IPS-18a (cell line): ENCODE results near the gene MYH1.

Experiments used
- H3K27ac ChIP-seq: one replicate; pipeline ENCODE4 v1.5.1; 2013; ENCODE audit warnings: low read length
- H3K27me3 ChIP-seq: one replicate; pipeline ENCODE4 v1.6.1; 2013; ENCODE audit warnings: mild to moderate bottlenecking, low read length; ENCODE audit not compliant: control insufficient read depth, insufficient read depth
- H3K36me3 ChIP-seq: one replicate; pipeline ENCODE4 v1.6.1; 2013; ENCODE audit warnings: low read depth, low read length; ENCODE audit not compliant: control insufficient read depth
- H3K4me1 ChIP-seq: one replicate; pipeline ENCODE4 v1.6.1; 2013; ENCODE audit warnings: low read depth, low read length; ENCODE audit not compliant: control insufficient read depth
- H3K4me3 ChIP-seq: one replicate; pipeline ENCODE4 v1.5.1; 2013; ENCODE audit warnings: low read length
- H3K9ac ChIP-seq: one replicate; pipeline ENCODE4 v1.6.1; 2013; ENCODE audit warnings: mild to moderate bottlenecking, low read length, moderate library complexity
- H3K9me3 ChIP-seq: one replicate; pipeline ENCODE4 v1.6.1; 2013; ENCODE audit warnings: low read depth, low read length; ENCODE audit not compliant: control insufficient read depth

The MYH1 gene

GRCh38 chr17:10527419-10527818 lies 9.1 kb upstream of the MYH1 start:
- no peak overlapping the region for H3K27ac ChIP-seq
- H3K36me3 ChIP-seq = no peaks in the 10 kb centered on the region
- H3K27me3 ChIP-seq = no peaks in the 10 kb centered on the region
- H3K9me3 ChIP-seq = no peaks in the 10 kb centered on the region
- no peaks in the 10 kb centered on the region for H3K4me1 ChIP-seq
- H3K9ac ChIP-seq = no peak overlapping the region
- H3K4me3 ChIP-seq = no peak overlapping the region

- no peaks in the 10 kb centered on the region for H3K36me3 ChIP-seq
- no peak overlapping the region for H3K27ac ChIP-seq
- H3K4me1 ChIP-seq = no peaks in the 10 kb centered on the region
- no peak overlapping the region for H3K4me3 ChIP-seq
- no peaks in the 10 kb centered on the region for H3K9me3 ChIP-seq
- no peak overlapping the region for H3K9ac ChIP-seq
- no peaks in the 10 kb centered on the region for H3K27me3 ChIP-seq
These were observed 8.2 kb upstream of the MYH1 start for GRCh38 chr17:10526517-10526916.

- H3K27ac ChIP-seq = no peak overlapping the region
- no peaks in the 10 kb centered on the region for H3K36me3 ChIP-seq
- H3K4me1 ChIP-seq = no peaks in the 10 kb centered on the region
- no peak overlapping the region for H3K4me3 ChIP-seq
- no peaks in the 10 kb centered on the region for H3K27me3 ChIP-seq
- no peaks in the 10 kb centered on the region for H3K9me3 ChIP-seq
- no peak overlapping the region for H3K9ac ChIP-seq
These were observed 4.7 kb upstream of the MYH1 start for GRCh38 chr17:10523064-10523463.

- H3K27me3 ChIP-seq = no peaks in the 10 kb centered on the region
- H3K4me1 ChIP-seq = no peaks in the 10 kb centered on the region
- H3K9ac ChIP-seq = no peak overlapping the region
- H3K36me3 ChIP-seq = no peaks in the 10 kb centered on the region
- H3K27ac ChIP-seq = no peak overlapping the region
- no peak overlapping the region for H3K4me3 ChIP-seq
- H3K9me3 ChIP-seq = no peaks in the 10 kb centered on the region
These were observed 3.6 kb upstream of the MYH1 start for GRCh38 chr17:10521949-10522348.

- Histone ChIP-seq H3K4me1 (no peaks in the 10 kb centered on the region), H3K9me3 (no peaks in the 10 kb centered on the region), H3K9ac (no peak overlapping the region), H3K27me3 (no peaks in the 10 kb centered on the region), H3K27ac (no peak overlapping the region), H3K4me3 (no peak overlapping the region), H3K36me3 (no peaks in the 10 kb centered on the region)
These were observed 1.7 kb downstream of the MYH1 start for GRCh38 chr17:10516638-10517037.

DNA sequence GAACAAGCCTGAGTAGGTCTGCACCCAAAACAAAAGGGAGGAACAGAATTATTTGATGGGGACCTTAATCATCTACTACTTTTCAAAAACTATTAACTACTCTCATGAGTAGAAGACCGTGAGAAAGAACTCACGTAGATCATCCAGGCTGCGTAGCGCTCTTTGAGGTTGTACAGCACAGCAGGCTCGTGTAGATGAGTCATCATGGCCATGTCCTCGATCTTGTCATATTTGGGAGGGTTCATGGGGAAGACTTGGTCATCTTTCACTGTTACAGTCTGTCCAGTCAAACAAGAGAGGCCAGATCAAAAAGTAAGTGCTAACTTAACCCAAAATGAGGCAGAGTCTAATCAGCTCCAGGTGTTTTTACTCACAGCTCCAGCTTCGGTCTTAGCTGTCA lies 2.3 kb downstream of the MYH1 start:
- no peaks in the 10 kb centered on the region for H3K36me3 ChIP-seq
- H3K4me3 ChIP-seq = no peak overlapping the region

GRCh38 chr17:10513299-10514067 lies 4.9 kb downstream of the MYH1 start:
- Histone ChIP-seq H3K9ac (no peak overlapping the region), H3K4me1 (no peaks in the 10 kb centered on the region), H3K27me3 (no peaks in the 10 kb centered on the region), H3K36me3 (no peaks in the 10 kb centered on the region), H3K9me3 (no peaks in the 10 kb centered on the region), H3K4me3 (no peak overlapping the region), H3K27ac (no peak overlapping the region)

More for the DNA sequence above, 2.3 kb downstream of the MYH1 start:
- Histone ChIP-seq H3K27me3 (no peaks in the 10 kb centered on the region), H3K9ac (no peak overlapping the region), H3K27ac (no peak overlapping the region), H3K9me3 (no peaks in the 10 kb centered on the region), H3K4me1 (no peaks in the 10 kb centered on the region)

DNA sequence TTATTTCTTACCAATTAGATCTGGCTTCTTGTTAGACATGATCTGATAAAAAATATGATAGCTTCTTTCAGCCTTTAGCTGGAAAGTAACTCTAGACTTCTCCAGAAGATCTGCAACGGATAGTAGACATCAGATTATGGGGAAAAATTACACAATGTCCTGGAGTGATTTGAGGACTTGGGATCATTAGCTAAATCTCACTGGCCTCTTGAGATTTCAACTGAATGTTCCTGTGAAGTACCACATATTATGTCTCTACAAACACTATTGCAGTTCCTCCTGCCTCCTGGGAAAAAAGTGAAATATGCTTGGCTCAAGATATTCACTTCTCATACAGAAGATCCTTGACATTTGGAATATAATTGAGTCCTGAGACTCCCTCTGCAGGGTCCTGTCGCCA lies 5.5 kb downstream of the MYH1 start:
- no peak overlapping the region for H3K9ac ChIP-seq
- no peaks in the 10 kb centered on the region for H3K36me3 ChIP-seq
- H3K4me1 ChIP-seq = no peaks in the 10 kb centered on the region
- no peak overlapping the region for H3K27ac ChIP-seq
- no peaks in the 10 kb centered on the region for H3K9me3 ChIP-seq
- H3K4me3 ChIP-seq = no peak overlapping the region
- no peaks in the 10 kb centered on the region for H3K27me3 ChIP-seq

DNA sequence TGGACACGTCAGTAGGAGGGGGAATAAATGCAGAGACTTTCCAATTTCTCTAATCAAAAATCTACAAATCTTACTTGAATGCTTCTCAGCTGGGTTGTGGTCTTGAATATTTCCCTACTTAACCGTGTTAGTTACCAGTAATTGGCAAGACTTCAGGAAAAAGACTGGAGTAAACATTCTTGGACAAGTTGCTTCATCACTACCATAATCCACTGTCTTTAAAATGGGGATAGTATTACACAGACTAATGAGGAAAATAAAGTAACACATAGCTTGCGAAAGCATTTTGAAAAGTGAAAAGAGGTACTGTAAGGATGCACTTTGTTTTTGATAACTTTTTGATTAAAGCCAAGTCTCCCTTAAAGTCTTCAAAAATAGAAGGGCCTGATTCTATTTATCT lies 18.4 kb downstream of the MYH1 start:
- Histone ChIP-seq H3K36me3 (no peaks in the 10 kb centered on the region), H3K27ac (no peak overlapping the region), H3K4me3 (no peak overlapping the region), H3K27me3 (no peaks in the 10 kb centered on the region), H3K9ac (no peak overlapping the region), H3K4me1 (peaks cover 12% of the 10 kb centered on the region), H3K9me3 (no peaks in the 10 kb centered on the region)

GRCh38 chr17:10492004-10492403 lies 26.3 kb downstream of the MYH1 start:
- Histone ChIP-seq H3K4me3 (no peak overlapping the region), H3K9ac (no peak overlapping the region), H3K27me3 (no peaks in the 10 kb centered on the region), H3K4me1 (no peaks in the 10 kb centered on the region), H3K9me3 (peaks cover 4% of the 10 kb centered on the region), H3K36me3 (no peaks in the 10 kb centered on the region), H3K27ac (no peak overlapping the region)

DNA sequence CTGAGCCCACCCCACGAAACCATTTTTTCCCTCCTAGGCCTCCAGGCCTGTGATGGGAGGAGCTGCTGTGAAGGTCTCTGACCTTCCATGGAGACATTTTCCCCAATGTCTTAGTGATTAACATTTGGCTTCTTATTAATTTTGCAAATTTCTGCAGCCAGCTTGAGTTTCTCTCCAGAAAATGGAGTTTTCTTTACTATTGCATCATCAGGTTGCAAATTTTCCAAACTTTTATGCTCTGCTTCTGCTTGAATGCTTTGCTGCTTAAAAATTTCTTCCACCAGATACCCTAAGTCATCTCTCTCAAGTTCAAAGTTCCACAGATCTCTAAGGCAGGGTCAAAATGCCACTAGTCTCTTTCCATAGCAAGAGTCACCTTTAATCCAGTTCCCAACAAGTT lies 36.1 kb downstream of the MYH1 start:
- no peak overlapping the region for H3K4me3 ChIP-seq

GRCh38 chr17:10477701-10478100 lies 40.6 kb downstream of the MYH1 start:
- Histone ChIP-seq H3K27ac (no peak overlapping the region), H3K9me3 (no peaks in the 10 kb centered on the region), H3K27me3 (no peaks in the 10 kb centered on the region), H3K36me3 (no peaks in the 10 kb centered on the region), H3K4me3 (no peak overlapping the region), H3K9ac (no peak overlapping the region), H3K4me1 (no peaks in the 10 kb centered on the region)

More for the DNA sequence above, 36.1 kb downstream of the MYH1 start:
- Histone ChIP-seq H3K9ac (no peak overlapping the region), H3K9me3 (peaks cover 13% of the 10 kb centered on the region), H3K36me3 (no peaks in the 10 kb centered on the region), H3K27ac (no peak overlapping the region), H3K4me1 (no peaks in the 10 kb centered on the region), H3K27me3 (no peaks in the 10 kb centered on the region)
